SU-DHL-6 (cell line): Measurements from ENCODE around the gene TCF12.

Experiments used
- EZH2phosphoT487 ChIP-seq: fragments of 200-600 bp; sonication (generic), shearing (Covaris generic); conservative IDR thresholded peaks from 2 replicates; pipeline ENCODE4 v1.6.1; 2018; ENCODE audit warnings: mild to moderate bottlenecking, antibody characterized with exemption, low read length, moderate library complexity, mixed read lengths
- TF ChIP-seq, protein P1 (sequence below): fragments of 200-600 bp; sonication (generic); IDR thresholded peaks from one replicate; pipeline ENCODE4 v1.5.1; 2017; ENCODE audit warnings: antibody characterized with exemption, mild to moderate bottlenecking, low read length, moderate library complexity; ENCODE audit not compliant: insufficient read depth, poor library complexity, severe bottlenecking

DNA sequence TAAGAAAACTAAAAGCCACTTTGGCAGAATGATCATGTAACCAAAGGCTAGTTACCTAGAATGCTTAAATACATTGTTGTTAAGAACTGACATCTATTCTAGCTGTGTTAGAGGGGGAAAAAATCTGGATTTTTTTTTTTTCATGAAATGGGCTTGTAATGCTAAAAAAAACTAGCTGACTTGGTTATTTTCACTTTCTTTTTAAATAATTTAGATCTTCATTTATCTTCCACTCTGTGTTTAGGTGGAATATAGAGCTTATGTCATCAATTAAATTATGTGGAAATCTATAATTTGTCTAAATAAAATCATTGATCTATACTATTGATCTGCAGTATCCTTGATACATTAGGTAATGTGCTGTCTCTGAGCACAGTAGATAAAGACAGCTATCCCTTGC lies 217.4 kb downstream of the TCF12 start:
- TF ChIP-seq, protein P1, sequence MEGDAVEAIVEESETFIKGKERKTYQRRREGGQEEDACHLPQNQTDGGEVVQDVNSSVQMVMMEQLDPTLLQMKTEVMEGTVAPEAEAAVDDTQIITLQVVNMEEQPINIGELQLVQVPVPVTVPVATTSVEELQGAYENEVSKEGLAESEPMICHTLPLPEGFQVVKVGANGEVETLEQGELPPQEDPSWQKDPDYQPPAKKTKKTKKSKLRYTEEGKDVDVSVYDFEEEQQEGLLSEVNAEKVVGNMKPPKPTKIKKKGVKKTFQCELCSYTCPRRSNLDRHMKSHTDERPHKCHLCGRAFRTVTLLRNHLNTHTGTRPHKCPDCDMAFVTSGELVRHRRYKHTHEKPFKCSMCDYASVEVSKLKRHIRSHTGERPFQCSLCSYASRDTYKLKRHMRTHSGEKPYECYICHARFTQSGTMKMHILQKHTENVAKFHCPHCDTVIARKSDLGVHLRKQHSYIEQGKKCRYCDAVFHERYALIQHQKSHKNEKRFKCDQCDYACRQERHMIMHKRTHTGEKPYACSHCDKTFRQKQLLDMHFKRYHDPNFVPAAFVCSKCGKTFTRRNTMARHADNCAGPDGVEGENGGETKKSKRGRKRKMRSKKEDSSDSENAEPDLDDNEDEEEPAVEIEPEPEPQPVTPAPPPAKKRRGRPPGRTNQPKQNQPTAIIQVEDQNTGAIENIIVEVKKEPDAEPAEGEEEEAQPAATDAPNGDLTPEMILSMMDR: no peak
- TF ChIP-seq EZH2phosphoT487: no peak
